Measurements from ENCODE around the gene LZTR1. TPM values are rescaled to one million over a fixed set of nuclear protein-coding genes. Genes with fewer than 3 reads are reported as not detected.

LZTR1 gene
- total RNA-seq, 1 experiment from 2014 or later, result 23.4 TPM

DNA sequence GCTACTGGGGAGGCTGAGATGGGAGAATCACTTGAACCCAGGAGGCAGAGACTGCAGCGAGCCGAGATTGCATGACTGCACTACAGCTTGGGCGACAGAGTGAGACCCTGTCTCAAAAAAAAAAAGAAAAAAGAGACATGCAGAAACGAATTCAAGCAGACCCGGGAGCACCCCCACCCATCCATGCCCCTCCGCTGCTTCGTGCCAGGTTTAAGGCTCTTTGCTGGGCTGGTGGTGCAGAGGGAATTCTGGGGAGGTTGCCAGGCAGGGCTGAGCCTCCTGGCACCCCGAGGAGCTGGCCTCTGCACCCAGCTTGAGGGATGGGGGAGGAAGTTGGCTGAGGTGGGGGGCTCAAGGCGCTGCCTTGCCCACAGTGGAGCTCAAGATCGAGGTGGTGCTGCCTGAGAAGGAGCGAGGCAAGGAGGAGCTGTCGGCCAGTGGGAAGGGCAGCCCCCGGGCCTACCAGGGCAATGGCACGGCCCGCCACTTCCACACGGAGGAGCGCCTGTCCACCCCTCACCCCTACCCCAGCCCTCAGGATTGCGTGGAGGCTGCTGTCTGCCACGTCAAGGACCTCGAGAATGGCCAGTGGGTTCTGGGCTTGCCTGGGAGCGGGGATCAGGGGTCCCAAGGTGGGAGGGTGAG lies 9.0 kb upstream of the LZTR1 start:
- Histone ChIP-seq H4K20me1 (ENCODE audit: insufficient read depth) (no peaks in the 10 kb centered on the region), H3K9me3 (ENCODE audit: insufficient read depth, low read depth) (no peaks in the 10 kb centered on the region), H3K27me3 (ENCODE audit: insufficient read depth, low read depth) (no peaks in the 10 kb centered on the region), H3K27ac (no peak overlapping the region), H3F3A (ENCODE audit: insufficient read depth, low read depth) (no peaks in the 10 kb centered on the region), H3K79me2 (ENCODE audit: low read depth) (no peaks in the 10 kb centered on the region), H3K4me2 (no peak overlapping the region), H3K9me2 (ENCODE audit: insufficient read depth) (no peaks in the 10 kb centered on the region), H3K4me3 (no peak overlapping the region), H3K4me1 (replicated peaks; ENCODE audit: insufficient read depth) (no peaks in the 10 kb centered on the region), H2AFZ (no peak overlapping the region), H3K36me3 (ENCODE audit: low read depth) (no peaks in the 10 kb centered on the region)
- ChIA-PET POLR2A (ENCODE audit: unreplicated experiment) (interaction anchor here (0.7 kb wide), 3 partner anchors 13 to 30 kb away, joined by 4 to 8 read pairs (median 5); no protein-coding TSS in a partner anchor), CTCF (interaction anchor here (0.7 kb wide), 1 partner anchor 15 kb away, joined by 7 read pairs; no protein-coding TSS in a partner anchor)
- DNase-seq, result no peak
- intact Hi-C loops (cut with micrococcal nuclease; ENCODE audit: unreplicated experiment), result no loop called here
- TF ChIP-seq EZH2 (IDR thresholded peaks at IDR 0.05; ENCODE audit: low read depth) (no peak), CTCF (conservative IDR thresholded peaks at IDR 0.05) (no peak)
- no TSS peak for BruUV-seq (replicated peaks)

DNA sequence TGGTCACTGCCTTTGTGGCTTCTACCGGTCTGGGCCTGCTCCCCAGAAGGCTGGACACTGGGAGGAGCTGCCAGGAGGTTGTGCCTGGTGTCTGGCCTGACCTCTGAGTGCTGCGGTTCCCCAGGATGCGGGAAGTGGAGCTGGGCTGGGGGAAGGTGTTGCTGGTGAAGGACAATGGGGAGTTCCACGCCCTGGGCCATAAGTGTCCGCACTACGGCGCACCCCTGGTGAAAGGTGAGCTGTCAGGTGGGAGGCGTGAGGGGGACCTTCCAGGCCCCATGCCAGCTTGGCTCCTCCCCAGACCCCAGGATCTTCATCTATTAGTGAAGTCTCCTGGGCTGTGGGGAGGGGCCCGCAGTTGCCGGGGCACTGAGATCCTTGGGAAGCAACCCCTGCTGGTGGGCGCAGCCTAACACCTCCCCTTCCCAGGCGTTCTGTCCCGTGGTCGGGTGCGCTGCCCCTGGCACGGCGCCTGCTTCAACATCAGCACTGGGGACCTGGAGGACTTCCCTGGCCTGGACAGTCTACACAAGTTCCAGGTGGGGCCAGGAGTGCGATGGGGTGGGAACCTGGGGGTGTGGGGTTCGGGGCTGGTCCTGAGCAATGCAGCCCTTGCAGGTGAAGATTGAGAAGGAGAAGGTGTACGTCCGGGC lies 8.3 kb upstream of the LZTR1 start:
- no peak overlapping the region for H3K27ac ChIP-seq
- CTCF ChIA-PET, result no interaction called here
- POLR2A ChIA-PET (ENCODE audit: unreplicated experiment), result no interaction called here
- no peaks in the 10 kb centered on the region for H3K4me1 ChIP-seq (replicated peaks; ENCODE audit: insufficient read depth)
- no peaks in the 10 kb centered on the region for H3K36me3 ChIP-seq (ENCODE audit: low read depth)
- no peak overlapping the region for H3K4me3 ChIP-seq
- H2AFZ ChIP-seq, result no peak overlapping the region
- intact Hi-C loops (cut with micrococcal nuclease; ENCODE audit: unreplicated experiment), result no loop called here
- no peaks in the 10 kb centered on the region for H3K79me2 ChIP-seq (ENCODE audit: low read depth)
- no peaks in the 10 kb centered on the region for H4K20me1 ChIP-seq (ENCODE audit: insufficient read depth)
- no peaks in the 10 kb centered on the region for H3K9me2 ChIP-seq (ENCODE audit: insufficient read depth)
- no TSS peak for BruUV-seq (replicated peaks)
- no peaks in the 10 kb centered on the region for H3K27me3 ChIP-seq (ENCODE audit: insufficient read depth, low read depth)
- no peak overlapping the region for H3K4me2 ChIP-seq
- DNase-seq, result no peak
- TF ChIP-seq EZH2 (IDR thresholded peaks at IDR 0.05; ENCODE audit: low read depth) (no peak), CTCF (conservative IDR thresholded peaks at IDR 0.05) (no peak)
- no peaks in the 10 kb centered on the region for H3F3A ChIP-seq (ENCODE audit: insufficient read depth, low read depth)
- peaks cover 5% of the 10 kb centered on the region; the same call in 1 of the 2 replicates for H3K9me3 ChIP-seq (ENCODE audit: insufficient read depth, low read depth)

GRCh38 chr22:20974336-20974955 lies 7.7 kb upstream of the LZTR1 start:
- Histone ChIP-seq H3K4me2 (no peak overlapping the region), H3F3A (ENCODE audit: insufficient read depth, low read depth) (no peaks in the 10 kb centered on the region), H3K79me2 (ENCODE audit: low read depth) (no peaks in the 10 kb centered on the region), H3K27ac (no peak overlapping the region), H3K4me3 (no peak overlapping the region), H3K4me1 (replicated peaks; ENCODE audit: insufficient read depth) (no peaks in the 10 kb centered on the region), H3K9me2 (ENCODE audit: insufficient read depth) (no peaks in the 10 kb centered on the region), H3K36me3 (ENCODE audit: low read depth) (no peaks in the 10 kb centered on the region), H3K27me3 (ENCODE audit: insufficient read depth, low read depth) (no peaks in the 10 kb centered on the region), H3K9me3 (ENCODE audit: insufficient read depth, low read depth) (peaks cover 5% of the 10 kb centered on the region; the same call in 1 of the 2 replicates), H4K20me1 (ENCODE audit: insufficient read depth) (no peaks in the 10 kb centered on the region), H2AFZ (no peak overlapping the region)
- no TSS peak for BruUV-seq (replicated peaks)
- intact Hi-C loops (cut with micrococcal nuclease; ENCODE audit: unreplicated experiment), result no loop called here
- ChIA-PET CTCF (no interaction called here), POLR2A (ENCODE audit: unreplicated experiment) (interaction anchor here (0.7 kb wide), 1 partner anchor 82 kb away, joined by 3 read pairs; no protein-coding TSS in a partner anchor)
- no peak for DNase-seq
- TF ChIP-seq CTCF (conservative IDR thresholded peaks at IDR 0.05) (no peak), EZH2 (IDR thresholded peaks at IDR 0.05; ENCODE audit: low read depth) (no peak)

Measured in PC-9 (cell line).